ENCODE measurements around the gene WDR20. TPM values are rescaled to one million over a fixed set of nuclear protein-coding genes. Genes with fewer than 3 reads are reported as not detected.

The WDR20 gene
- total and polyA plus RNA-seq, 2 donors (not counting 1 experiment from before 2014, with no cell fraction given) = 12.4 to 64.0 TPM

DNA sequence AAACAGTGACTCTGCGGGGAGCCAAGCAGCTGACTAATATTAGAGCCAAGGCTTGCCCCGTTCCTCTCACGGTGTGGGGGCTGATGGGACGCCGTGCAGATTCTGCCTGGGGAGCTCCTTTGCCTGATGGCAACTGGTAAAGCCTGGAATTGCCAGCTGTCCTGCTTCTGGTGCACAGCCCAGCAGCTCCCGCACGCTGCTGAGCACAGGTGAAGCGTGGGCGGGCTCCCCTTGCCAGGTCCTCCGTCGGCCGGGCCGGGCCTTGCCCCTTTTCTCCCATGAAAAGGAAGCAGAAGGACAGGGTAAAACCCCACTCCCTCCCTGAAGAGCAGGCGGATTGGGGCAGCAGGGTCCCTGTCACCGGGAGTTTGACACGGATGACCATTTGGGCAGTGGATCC, 79.0 kb downstream of the WDR20 start:
- Histone ChIP-seq H4K20me1 (ENCODE audit: control insufficient read depth, insufficient read depth, low read length, poor library complexity, severe bottlenecking) (peaks cover 81% of the 10 kb centered on the region), H3K79me2 (ENCODE audit: control insufficient read depth, insufficient read depth, low read length) (peaks cover 7% of the 10 kb centered on the region), H3K27ac (ENCODE audit: low read length in 2 of 2) (no peak overlapping the region), H3K27me3 (replicated peaks in 1 of 4; ENCODE audit: control extremely low read depth in 1 of 4, control insufficient read depth in 3 of 4, insufficient read depth in 4 of 4, low read length in 3 of 4) (no peaks in the 10 kb centered on the region), H2AFZ (ENCODE audit: insufficient read depth, low read depth, low read length, poor library complexity, severe bottlenecking) (no peak overlapping the region), H3K4me2 (replicated peaks; ENCODE audit: low read depth, low read length, poor library complexity, severe bottlenecking) (no peak overlapping the region), H3K9ac (ENCODE audit: low read length) (no peak overlapping the region), H3K9me3 (ENCODE audit: control extremely low read depth in 1 of 3, control insufficient read depth in 2 of 3, insufficient read depth in 1 of 3, low read length in 2 of 3) (peaks cover 0 to 4% (median 0%) of the 10 kb centered on the region in 3 donors), H3K36me3 (replicated peaks in 1 of 2; ENCODE audit: control extremely low read depth in 1 of 2, control insufficient read depth in 1 of 2, extremely low read depth in 1 of 2, insufficient read depth in 2 of 2, low read length in 1 of 2) (peaks cover 0 to 9% of the 10 kb centered on the region in 2 experiments), H3K4me3 (ENCODE audit: control extremely low read depth in 1 of 5, extremely low read depth in 1 of 5, insufficient read depth in 1 of 5, low read depth in 2 of 5, low read length in 4 of 5) (no peak overlapping the region), H3K4me1 (ENCODE audit: control insufficient read depth in 2 of 2, insufficient read depth in 2 of 2, low read length in 2 of 2) (peaks cover 7 to 23% of the 10 kb centered on the region in 2 donors)
- no peak for ATAC-seq (ENCODE audit: low read depth)
- WGBS (ENCODE audit: insufficient coverage) = 98% methylated on average over 16 of the region's 16 CpGs
- POLR2A ChIA-PET = no interaction called here
- Mint-ChIP-seq H3K27me3 (no peaks in the 10 kb centered on the region), H3K9me3 (ENCODE audit: insufficient read depth) (no peaks in the 10 kb centered on the region), H3K4me3 (no peak overlapping the region), H3K27ac (no peak overlapping the region), H3K4me1 (peaks cover 18% of the 10 kb centered on the region)
- TF ChIP-seq EZH2 (IDR thresholded peaks at IDR 0.05; ENCODE audit: borderline replicate concordance, insufficient read depth, low read depth, low read length, poor library complexity, severe bottlenecking) = no peak
- intact Hi-C loops (cut with micrococcal nuclease) = no loop called here
- CTCF ChIA-PET = no interaction called here
- no peak for DNase-seq

DNA sequence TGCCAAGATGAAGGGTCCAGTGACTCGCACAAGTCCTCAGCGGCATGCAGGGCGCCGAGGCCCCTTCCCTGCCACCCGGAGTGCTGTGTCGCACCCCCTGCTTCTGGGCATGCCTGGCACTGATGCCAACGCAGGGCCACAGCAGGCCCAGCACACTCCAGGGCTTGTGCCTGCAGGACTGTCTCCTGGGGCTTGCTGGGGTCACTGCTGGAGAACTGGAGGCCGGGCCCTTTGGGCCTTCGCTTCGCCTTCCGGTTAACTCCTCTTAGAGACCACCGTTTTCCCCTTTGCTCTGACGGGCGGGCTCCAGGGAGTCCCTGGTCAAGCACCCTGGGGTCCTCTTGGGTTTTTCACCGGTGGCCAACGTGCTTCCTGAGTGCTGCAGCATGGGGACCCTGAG, 79.6 kb downstream of the WDR20 start:
- Histone ChIP-seq H3K27me3 (replicated peaks in 1 of 4; ENCODE audit: control extremely low read depth in 1 of 4, control insufficient read depth in 3 of 4, insufficient read depth in 4 of 4, low read length in 3 of 4) (no peaks in the 10 kb centered on the region), H3K9me3 (ENCODE audit: control extremely low read depth in 1 of 3, control insufficient read depth in 2 of 3, insufficient read depth in 1 of 3, low read length in 2 of 3) (peaks cover 0 to 4% (median 0%) of the 10 kb centered on the region in 3 donors), H3K27ac (ENCODE audit: low read length in 2 of 2) (no peak overlapping the region), H3K79me2 (ENCODE audit: control insufficient read depth, insufficient read depth, low read length) (peaks cover 7% of the 10 kb centered on the region), H4K20me1 (ENCODE audit: control insufficient read depth, insufficient read depth, low read length, poor library complexity, severe bottlenecking) (peaks cover 74% of the 10 kb centered on the region), H3K9ac (ENCODE audit: low read length) (no peak overlapping the region), H2AFZ (ENCODE audit: insufficient read depth, low read depth, low read length, poor library complexity, severe bottlenecking) (no peak overlapping the region), H3K36me3 (replicated peaks in 1 of 2; ENCODE audit: control extremely low read depth in 1 of 2, control insufficient read depth in 1 of 2, extremely low read depth in 1 of 2, insufficient read depth in 2 of 2, low read length in 1 of 2) (peaks cover 0 to 9% of the 10 kb centered on the region in 2 experiments), H3K4me3 (ENCODE audit: control extremely low read depth in 1 of 5, extremely low read depth in 1 of 5, insufficient read depth in 1 of 5, low read depth in 2 of 5, low read length in 4 of 5) (no peak overlapping the region), H3K4me1 (ENCODE audit: control insufficient read depth in 2 of 2, insufficient read depth in 2 of 2, low read length in 2 of 2) (peaks cover 7 to 23% of the 10 kb centered on the region in 2 donors), H3K4me2 (replicated peaks; ENCODE audit: low read depth, low read length, poor library complexity, severe bottlenecking) (peak overlapping the region; percentile 56)
- ATAC-seq (ENCODE audit: low read depth) = no peak
- Mint-ChIP-seq H3K4me1 (peaks cover 18% of the 10 kb centered on the region), H3K4me3 (no peak overlapping the region), H3K27me3 (no peaks in the 10 kb centered on the region), H3K9me3 (ENCODE audit: insufficient read depth) (no peaks in the 10 kb centered on the region), H3K27ac (no peak overlapping the region)
- ChIA-PET POLR2A (no interaction called here), CTCF (no interaction called here)
- no peak for DNase-seq
- WGBS (ENCODE audit: insufficient coverage) = 95% methylated on average over 16 of the region's 16 CpGs
- intact Hi-C loops (cut with micrococcal nuclease) = no loop called here
- no peak for TF ChIP-seq EZH2 (IDR thresholded peaks at IDR 0.05; ENCODE audit: borderline replicate concordance, insufficient read depth, low read depth, low read length, poor library complexity, severe bottlenecking)
- TF ChIP-seq, protein P1, sequence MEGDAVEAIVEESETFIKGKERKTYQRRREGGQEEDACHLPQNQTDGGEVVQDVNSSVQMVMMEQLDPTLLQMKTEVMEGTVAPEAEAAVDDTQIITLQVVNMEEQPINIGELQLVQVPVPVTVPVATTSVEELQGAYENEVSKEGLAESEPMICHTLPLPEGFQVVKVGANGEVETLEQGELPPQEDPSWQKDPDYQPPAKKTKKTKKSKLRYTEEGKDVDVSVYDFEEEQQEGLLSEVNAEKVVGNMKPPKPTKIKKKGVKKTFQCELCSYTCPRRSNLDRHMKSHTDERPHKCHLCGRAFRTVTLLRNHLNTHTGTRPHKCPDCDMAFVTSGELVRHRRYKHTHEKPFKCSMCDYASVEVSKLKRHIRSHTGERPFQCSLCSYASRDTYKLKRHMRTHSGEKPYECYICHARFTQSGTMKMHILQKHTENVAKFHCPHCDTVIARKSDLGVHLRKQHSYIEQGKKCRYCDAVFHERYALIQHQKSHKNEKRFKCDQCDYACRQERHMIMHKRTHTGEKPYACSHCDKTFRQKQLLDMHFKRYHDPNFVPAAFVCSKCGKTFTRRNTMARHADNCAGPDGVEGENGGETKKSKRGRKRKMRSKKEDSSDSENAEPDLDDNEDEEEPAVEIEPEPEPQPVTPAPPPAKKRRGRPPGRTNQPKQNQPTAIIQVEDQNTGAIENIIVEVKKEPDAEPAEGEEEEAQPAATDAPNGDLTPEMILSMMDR (IDR thresholded peaks at IDR 0.05) = no peak
